ENCODE measurements around the gene GEMIN5. TPM values are rescaled to one million over a fixed set of nuclear protein-coding genes. Genes with fewer than 3 reads are reported as not detected.
"Not testable (repeated sequence)": the region's sequence is repeated elsewhere in the genome, so short reads cannot be mapped to it uniquely, and the experiment has no call there.

Gene GEMIN5, protein sequence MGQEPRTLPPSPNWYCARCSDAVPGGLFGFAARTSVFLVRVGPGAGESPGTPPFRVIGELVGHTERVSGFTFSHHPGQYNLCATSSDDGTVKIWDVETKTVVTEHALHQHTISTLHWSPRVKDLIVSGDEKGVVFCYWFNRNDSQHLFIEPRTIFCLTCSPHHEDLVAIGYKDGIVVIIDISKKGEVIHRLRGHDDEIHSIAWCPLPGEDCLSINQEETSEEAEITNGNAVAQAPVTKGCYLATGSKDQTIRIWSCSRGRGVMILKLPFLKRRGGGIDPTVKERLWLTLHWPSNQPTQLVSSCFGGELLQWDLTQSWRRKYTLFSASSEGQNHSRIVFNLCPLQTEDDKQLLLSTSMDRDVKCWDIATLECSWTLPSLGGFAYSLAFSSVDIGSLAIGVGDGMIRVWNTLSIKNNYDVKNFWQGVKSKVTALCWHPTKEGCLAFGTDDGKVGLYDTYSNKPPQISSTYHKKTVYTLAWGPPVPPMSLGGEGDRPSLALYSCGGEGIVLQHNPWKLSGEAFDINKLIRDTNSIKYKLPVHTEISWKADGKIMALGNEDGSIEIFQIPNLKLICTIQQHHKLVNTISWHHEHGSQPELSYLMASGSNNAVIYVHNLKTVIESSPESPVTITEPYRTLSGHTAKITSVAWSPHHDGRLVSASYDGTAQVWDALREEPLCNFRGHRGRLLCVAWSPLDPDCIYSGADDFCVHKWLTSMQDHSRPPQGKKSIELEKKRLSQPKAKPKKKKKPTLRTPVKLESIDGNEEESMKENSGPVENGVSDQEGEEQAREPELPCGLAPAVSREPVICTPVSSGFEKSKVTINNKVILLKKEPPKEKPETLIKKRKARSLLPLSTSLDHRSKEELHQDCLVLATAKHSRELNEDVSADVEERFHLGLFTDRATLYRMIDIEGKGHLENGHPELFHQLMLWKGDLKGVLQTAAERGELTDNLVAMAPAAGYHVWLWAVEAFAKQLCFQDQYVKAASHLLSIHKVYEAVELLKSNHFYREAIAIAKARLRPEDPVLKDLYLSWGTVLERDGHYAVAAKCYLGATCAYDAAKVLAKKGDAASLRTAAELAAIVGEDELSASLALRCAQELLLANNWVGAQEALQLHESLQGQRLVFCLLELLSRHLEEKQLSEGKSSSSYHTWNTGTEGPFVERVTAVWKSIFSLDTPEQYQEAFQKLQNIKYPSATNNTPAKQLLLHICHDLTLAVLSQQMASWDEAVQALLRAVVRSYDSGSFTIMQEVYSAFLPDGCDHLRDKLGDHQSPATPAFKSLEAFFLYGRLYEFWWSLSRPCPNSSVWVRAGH (N-terminal part only)
- 16.4 TPM for polyA plus RNA-seq (ENCODE audit: insufficient read length)

DNA sequence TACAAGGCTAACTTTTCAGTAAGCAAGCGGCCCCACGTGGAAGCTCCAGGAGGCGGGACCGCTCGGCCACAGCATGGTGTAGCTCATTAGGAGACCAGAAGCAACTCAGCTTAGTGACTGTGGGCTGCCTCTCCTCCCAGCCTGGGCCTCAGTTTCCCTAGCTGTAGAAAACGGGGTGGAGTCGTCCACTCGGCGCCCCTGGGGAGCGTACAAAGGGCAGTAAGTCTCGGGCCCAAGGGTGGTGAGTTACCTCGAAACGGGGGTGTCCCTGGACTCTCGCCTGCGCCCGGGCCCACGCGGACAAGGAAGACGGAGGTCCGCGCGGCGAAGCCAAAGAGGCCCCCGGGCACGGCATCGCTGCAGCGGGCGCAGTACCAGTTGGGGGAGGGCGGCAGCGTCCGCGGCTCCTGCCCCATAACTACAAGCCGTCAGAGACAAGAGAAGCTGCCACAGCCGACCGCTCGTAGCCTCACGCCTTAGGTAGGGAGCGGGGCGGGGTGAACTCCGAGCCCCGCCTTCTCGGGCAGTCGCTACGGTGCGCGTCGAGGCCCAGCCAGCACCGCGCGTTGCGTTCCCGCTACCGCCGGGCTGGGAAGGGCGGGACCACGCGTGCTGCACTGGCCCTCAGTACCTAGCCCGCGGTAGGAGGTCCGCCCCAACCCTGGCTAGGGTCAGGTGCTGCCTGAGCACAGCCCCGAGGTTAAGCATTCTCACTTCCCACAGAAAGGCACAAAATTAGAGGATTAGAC, at the start of gene GEMIN5:
Gene GEMIN5, minus strand, starts transcription at position 494 of the 749 bp plus-strand sequence. Its CDS starts 78 bp downstream, at position 416.
- DNase-seq: peak; percentile 92

DNA sequence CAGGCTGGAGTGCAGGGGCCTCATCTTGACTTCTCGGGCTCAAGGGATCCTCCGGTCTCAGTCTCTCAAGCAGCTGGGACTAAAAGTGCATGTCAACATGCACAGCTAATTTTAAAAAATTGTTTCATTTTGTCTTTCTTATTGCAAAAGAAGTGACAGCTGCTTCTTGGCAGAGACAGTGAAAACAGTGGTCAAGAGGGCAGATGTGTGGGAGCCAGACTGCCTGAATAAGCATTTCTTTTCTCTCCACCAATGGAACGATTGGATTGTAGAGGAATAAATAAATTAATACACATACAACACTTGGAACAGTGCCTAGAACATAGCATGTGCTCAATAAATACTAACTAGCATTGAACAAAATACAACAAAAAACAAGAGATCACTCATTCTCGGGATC, 48.1 kb upstream of the GEMIN5 start:
- DNase-seq: no peak

DNA sequence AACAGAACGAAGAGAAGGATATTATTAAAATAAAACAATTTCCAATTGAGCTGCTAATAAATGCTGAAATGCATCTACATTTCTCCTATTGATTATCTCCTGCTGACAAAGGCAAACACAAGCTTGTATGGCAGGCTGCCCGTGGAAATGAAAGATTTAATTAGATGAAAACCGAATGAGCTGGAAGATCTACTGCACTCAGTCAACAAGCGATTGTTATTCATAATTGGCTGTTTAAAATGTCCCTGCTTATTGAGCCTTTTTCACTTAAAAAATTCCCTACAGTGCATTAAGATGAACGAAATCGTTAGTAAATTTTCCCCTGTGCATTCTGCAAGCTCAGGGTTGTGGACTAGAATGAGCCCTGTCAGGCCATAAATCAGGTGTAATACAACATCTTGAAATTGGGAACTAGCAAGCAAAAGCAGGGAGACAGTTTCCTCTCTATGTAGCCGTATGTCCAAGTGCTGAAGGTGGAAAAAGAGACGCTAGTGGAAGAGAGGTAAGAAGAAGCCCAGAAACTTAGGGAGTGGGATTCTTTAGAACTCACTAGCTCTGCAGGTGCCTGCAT, 47.0 kb upstream of the GEMIN5 start:
- no peak for DNase-seq

DNA sequence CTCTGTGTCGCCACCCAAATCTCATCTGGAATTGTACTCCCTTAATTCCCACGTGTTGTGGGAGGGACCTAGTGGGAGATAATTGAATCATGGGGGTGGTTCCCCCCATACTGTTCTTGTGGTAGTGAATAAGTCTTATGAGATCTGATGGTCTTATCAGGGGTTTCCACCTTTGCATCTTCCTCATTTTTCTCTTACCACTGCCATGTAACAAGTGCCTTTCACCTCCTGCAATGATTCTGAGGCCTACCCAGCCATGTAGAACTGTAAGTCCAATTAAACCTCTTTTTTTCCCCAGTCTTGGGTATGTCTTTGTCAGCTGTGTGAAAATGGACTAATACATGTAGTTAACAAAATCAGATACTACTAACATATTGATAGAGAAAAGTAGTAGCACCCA, 40.3 kb upstream of the GEMIN5 start:
- not testable (repeated sequence) for DNase-seq

DNA sequence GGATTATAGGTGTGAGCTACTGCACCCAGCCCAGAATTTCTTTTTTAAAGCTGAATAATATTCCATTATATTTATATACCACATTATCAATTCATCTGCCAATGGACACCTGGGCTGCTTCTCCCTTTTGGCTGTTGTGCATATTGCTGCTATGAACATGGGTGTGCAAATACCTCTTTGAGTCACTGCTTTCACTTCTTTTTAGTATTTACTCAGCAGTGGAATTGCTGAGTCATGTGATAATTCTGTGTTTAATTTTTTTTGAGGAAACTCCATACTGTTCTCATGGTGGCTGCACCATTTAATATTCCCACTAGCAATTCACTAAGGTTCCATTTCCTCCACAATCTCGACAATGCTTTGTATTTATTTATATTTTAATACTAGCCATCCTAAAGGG, 39.4 kb upstream of the GEMIN5 start:
- no peak for DNase-seq

DNA sequence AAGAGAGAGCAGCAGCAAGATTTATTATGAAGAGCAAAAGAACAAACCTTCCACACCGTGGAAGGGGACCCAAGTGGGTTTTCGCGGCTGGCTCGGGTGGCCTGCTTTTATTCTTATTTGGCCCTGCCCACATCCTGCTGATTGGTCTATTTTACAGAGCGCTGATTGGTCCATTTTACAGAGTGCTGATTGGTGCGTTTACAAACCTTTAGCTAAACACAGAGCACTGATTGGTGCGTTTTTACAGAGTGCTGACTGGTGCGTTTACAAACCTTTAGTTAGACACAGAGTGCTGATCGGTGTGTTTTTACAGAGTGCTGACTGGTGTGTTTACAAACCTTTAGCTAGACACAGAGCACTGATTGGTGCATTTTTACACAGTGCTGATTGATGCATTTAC, 38.1 kb upstream of the GEMIN5 start:
- not testable (repeated sequence) for DNase-seq

DNA sequence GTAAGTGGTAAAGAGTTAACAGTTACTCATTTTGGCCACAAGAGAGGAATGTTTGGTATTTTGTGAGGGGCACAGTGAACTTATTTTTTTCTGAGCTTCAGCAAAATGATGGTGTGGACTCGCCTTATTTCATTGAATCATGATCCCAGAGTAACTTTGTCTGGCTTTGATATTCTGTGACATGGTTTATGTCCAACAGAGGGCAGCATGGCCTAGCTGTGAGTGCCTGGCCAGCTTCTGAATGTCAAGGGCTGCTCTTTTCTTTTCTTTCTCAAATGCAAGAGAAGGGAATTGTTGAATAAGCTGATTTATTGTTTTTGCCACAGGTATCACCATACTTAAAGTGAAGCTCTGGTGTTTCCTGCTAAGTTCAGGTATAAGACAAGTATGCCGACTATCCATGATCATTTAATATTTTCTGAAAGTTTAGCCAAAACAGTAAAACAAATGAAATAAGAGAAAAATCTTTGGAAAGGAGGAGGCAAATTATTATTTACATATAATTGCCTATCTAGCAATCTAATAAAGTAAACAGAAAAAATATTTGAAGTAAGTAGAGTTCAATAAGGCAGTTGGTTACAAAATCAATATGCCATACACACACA, 34.6 kb upstream of the GEMIN5 start:
- peak; percentile 11 for DNase-seq

DNA sequence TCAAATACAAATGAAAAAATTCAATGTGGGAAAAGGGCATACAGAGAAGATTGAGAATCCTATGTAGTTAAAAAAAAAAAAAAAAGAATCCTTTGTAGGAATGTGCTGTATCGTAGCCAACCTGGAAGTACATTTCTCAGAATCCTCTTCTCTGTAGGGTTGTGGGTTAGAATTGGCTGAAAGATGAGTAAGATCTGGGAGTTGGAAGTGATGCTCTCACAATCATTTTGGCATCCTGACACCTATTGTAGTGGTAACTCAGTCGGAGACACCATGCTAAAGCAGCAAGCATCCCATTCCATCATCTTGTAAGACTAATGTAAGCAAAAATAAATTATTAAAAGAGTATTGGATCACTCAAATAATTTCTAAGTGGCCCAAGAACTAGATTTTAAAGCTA, 33.5 kb upstream of the GEMIN5 start:
- no peak for DNase-seq

DNA sequence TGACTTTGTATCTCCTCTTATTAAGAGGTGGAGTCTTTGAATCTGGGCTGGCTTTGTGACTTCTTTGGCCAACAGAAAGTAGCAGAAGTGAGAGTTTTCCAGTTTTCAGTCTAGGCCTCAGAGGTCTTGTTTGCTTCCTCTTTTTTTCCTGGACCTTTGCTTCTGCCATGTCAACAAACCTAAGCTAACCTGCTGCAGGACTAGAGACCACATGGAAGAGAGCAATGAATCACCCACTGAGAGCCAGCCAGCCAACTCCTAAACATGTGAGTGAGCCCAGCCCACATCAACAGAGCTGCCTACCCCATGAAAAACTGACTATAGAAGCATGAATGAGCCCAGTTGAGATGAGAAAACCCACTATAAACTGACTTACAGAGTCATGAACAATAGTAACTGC, 32.7 kb upstream of the GEMIN5 start:
- no peak for DNase-seq

DNA sequence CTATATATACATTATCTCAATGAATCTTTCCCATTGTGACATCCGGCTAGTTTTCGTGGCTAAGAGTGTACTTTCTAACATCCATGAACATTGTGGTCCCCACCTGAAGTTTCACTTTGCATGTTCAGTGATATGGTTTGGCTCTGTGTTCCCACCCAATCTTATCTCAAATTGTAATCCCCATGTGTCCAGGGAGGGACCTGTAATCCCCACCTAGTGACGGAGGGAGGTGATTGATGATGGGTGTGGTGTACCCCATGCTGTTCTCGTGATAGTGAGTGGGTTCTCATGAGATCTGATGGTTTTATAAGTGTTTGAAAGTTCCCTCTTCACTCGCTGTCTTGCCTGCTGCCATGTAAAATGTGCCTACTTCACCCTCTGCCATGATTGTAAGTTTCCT, 30.9 kb upstream of the GEMIN5 start:
- no peak for DNase-seq

DNA sequence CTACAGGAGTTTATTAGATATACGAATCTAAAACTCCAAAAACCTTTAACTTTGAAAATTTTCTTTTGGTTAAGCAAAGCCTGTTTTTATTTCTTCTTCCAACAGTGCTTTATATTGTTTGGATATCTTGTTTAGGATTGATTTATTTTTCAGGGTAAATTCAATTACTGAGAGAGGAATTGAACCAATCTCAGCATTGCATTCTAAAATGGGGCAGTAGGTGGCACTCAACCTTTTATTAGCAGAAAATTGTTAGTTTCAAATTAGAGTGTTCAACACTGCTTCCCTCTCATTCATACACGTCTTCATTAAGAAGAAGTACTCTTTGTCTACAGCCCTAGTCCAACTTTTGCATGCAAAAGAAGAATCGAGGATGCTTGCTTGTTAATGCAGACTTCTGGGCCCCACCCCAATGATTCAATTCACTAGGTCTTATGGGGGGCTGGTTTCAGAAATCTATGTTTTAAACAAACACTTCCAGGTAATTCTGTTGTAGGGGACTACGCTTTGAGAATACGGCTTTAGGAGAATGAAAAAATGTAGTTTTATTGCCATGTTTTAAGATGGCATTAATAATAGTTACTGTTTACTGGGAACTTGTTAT, 29.5 kb upstream of the GEMIN5 start:
- no peak for DNase-seq

DNA sequence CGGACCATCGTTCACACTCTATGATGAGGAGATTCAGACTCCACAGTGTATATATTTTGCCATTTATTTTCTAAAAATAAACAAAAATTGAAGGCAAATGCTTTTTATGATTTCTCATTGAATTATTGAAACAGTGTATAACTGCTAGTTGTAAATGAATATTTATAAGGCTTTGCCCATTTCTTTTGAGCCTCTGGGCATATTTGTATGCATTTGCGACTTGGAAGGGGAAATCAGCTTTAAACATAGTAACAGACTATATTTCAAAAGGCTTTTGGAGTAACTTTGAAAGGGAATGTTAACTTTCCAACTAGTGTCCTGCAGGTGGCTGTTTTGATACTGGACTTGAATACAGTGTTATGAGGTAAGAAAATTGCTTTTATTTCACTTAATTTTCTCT, 28.9 kb upstream of the GEMIN5 start:
- no peak for DNase-seq

DNA sequence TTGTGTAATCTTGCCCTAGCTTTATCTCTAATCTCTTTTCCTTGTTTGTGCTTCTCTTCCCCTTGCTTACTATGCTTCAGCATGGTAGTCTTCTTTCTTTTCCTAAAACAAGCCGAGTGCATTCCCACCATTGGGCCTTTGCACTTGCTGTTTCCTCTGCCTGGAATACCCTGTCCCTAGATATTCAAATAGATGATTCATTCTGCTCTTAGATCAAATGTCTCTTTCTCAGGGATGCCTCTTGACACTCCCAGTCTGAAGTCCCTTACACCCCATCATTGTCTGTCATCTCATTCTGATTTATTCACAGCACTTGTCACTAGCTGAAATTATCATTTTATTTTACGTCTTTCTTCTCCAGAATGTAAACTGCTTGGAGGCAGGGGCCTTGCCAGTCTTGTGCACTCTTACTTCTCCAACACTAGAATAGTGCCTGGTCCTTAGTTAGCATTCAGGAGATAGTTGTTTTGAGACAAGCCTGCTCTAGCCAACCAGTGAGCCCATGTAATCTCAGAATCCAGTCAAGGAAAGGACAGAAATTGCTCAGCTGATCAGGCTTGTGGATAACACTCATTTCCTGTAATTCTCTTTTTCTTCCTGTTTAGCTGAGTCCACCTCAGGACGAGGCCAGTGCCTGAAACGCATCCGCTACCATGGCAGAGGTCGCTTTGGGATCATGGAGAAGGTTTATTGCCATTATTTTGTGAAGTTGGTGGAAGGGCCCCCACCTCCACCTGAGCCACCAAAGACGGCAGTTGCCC, 28.2 kb upstream of the GEMIN5 start:
- DNase-seq: no peak

DNA sequence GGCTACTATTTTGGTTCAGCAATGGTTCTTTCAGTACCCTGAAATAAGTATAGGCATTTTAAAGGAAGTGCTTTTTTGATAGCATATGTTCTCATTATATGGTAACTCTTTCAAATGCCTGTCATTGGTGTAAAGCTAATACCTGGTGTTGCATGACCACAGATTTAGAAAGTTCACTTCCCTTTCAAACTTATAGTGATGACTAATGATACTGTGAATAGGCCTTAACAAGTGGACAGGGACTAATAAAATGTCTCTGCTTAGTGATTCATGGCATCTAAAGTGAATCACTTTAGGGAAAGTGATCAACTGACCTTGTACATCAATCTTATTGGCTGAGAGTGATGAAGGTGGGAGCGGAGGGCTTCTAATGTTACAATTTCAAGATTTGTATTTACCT, 24.5 kb upstream of the GEMIN5 start:
- DNase-seq: no peak

DNA sequence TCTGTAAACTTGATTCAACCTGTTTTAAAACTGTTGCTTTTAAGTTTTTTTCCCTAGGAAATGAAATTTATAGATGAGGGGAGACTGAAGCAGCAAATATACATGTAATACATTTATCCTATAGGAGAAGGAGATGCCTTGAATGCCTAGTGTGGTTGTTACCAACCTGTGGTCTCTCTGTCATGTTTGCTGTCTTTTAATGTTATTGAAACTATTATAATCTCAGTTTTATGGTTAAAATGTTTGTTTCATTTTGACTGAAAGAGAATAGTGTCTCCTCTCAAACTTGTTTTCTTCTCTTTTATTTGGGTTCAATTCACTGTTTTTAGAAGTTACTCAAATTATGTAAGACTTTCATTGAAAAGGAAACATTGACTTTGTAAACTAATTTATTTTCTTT, 18.7 kb upstream of the GEMIN5 start:
- no peak for DNase-seq

DNA sequence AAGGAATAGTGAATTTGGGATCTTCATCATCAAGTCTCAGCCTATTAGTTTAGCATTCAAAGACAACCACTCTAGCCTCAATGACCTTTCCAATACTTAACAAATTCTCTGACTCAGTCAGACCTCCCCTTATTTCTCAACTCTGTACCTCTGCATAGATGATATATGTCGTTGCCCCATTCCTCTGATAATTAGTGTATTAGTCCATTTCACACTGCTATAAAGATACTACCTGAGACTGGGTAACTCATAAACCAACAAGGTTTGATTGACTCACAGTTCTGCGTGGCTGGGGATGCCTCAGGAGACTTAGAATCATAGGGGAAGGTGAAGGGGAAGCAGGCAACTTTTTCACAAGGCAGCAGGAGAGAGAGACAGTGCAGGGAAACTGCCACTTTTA, 11.8 kb upstream of the GEMIN5 start:
- no peak for DNase-seq

DNA sequence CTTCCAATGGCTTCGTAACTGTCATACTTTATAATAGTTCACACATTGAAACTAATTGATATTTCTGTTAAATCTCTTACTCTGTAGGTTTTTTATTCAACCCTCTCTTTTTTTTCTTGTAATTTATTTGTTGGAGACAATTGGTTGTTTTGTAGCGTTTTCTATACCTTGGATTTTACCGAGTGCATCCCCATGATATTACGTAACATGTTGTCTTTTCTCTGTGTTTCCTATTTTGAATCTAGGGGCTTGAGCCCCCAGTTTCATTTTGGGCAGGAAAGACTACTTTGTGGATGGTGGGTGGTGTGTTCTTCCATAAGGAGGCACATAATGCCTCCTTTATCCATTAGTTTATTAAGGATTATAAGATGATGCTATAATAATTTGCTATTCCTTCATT, 10.3 kb upstream of the GEMIN5 start:
- no peak for DNase-seq

DNA sequence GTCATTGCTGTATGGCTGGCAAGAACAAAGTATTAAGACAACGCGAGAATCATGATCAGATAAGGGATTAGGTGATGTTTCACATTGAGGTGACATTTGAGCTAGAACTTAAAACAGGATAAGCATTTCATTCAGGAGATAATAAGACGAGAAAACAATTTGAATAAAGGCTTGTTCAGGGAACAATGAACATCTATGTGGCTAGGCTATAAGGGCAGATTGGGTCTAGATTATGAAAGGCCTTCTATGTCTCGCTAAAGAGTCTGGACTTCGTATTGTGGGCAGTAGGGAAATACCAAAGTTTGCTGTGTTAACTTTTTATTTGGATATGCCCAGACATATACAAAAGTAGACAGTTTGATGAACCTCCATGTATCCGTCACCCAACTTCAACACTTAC, 9.8 kb upstream of the GEMIN5 start:
- no peak for DNase-seq

DNA sequence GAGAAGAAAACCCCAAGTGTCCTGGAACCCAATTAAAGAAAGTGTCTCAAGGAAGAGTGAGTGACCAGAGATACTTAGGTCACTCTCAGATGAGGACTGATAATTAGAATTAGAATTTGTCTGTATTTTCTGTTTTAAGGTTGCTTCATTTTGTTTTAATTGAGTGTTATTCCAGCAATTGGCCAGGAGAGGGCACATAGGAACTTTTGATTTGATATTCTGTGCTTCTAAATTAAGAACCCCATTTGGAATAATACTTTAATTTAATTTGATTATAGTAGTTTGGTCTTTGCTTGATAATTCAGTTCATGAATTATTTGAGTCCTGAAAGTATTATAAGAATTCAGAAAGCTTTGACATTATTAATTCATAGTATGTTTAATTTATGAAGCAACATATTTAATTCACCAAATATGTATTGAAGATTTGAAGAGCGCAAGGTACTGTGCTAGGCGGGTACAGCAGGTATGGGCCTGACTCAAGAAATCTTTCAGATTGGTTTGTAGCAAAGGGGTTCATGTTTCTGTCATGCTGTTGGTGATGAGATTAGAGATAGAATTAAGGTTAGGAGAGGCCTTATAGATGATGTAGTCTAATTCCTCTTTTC, 7.8 kb upstream of the GEMIN5 start:
- no peak for DNase-seq

DNA sequence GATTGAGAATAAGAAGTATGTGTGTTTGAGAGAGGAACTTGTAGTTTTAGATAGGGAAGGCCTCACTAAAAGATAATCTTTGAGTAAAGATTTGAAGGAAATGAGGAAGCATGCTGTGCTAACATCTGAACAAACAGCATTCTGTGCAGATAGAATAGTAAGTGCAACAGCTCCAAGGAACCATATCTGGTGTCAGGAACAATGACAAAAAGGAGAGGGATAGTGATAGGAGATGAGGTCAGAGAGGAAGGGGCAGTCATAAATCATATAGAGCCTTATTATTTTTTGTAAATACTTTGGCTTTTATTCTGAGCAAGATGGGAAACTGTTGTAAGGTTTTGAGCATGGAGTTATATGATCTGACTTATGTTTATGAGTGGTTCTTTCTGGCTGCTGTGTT, 6.7 kb upstream of the GEMIN5 start:
- no peak for DNase-seq

All from hindlimb muscle (tissue), 1 donor.